GM18505 (cell line): Measurements from ENCODE around the gene PLXDC2.

Source experiments
- ATAC-seq: cut with Tn5 transposase; IDR thresholded peaks from one replicate; pipeline ENCODE4 v1.9.1; 2021; ENCODE audit not compliant: unreplicated experiment
- POLR2A ChIP-seq: IDR thresholded peaks from 4 replicates; pipeline ENCODE4 v1.6.1; 2011; ENCODE audit warnings: borderline replicate concordance; ENCODE audit not compliant: insufficient read depth, insufficient read length; ENCODE audit errors: extremely low read depth

The PLXDC2 gene

DNA sequence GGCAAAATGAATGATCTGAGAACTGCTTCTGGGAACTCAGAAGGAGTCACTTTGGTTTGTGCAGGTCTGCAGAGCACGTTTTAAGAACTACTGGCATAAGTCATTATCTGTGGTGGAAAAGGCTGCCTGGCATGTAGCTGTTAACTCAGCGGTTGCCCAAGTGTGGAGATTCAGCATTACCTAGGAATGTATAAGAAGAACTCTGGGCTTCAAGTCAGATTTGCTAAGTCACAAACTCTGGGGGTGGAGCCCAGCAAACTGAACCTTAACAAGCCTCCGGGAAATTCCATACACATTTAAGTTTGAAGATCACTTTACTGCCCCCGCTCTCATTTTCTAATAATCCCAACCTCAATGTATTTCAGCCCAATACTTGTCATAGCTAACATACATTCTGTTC lies 31.1 kb downstream of the PLXDC2 start:
- no peak for TF ChIP-seq POLR2A
- no peak for ATAC-seq

DNA sequence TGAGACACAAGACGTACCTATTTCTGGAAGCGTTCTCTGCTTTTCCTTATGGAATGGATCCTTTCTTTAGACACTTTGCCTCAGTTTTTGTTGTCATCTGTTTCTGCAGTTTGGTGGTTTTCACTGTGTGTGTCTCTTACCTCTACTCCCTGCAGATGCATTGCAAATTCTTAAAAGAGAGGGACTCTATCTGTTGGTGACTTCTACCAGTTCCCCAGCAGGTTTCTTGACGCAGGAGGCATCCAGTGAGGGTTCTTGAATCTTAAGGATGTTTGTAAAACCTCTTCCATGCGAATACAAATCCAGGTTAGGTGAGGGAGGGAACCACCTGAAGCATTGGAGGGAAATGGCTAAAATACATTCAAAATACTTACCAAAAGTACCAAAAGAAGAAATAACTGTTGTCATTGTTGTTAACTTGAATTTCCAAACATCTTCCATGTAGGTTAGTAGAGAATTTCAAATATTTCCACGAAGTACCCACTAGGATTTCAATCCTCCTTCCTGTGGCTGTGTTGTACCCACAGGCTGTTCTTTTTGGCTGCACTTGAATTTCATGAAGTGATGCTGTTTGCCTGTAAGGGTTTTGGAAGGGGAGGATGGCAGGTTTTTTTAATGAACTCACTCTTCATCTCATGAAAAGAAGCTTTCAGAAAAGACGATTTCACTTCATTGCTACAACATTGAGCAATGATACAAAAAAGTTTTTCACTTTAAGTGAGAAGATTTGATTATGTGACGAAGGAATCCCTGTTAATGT lies 32.2 kb downstream of the PLXDC2 start:
- TF ChIP-seq POLR2A, result no peak
- no peak for ATAC-seq

DNA sequence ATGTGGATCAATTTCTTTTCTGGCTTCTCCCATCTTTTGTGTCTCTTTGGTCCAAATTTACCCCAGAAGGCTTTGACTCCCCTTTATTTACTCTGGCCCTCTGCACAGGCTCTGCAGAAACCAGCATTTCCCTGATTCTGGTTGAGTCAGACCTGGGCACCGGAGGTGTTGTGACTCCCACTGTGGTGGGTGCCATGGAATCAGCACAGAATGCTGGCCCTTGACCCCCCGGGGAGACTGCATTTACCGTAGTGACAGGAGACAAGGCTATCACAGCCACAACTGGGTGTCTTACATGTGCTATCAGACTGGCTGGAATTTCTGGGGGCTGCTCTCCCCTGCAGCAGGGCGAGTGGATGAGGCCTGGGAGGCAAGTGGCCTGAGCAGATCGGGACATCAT lies 37.6 kb downstream of the PLXDC2 start:
- no peak for ATAC-seq
- TF ChIP-seq POLR2A, result no peak

DNA sequence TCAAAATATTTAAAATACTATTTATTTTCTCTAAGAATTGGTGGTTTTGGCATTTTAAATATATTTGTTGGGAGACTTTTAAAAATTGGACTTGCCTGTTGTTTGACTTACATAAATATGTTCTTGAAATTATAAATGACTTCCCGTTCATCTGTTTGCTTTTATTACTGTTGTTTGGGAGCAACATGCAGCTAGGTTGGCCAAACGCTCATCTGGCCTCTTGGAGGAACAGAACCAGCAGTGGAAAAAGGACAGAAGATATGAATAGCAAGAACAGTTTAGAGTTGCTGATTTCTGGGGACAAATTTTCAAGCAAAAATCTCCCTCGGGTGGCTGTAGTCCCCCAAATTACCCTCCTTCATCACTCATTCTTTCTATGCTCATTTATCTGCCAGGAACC lies 41.6 kb downstream of the PLXDC2 start:
- ATAC-seq, result no peak
- no peak for TF ChIP-seq POLR2A

DNA sequence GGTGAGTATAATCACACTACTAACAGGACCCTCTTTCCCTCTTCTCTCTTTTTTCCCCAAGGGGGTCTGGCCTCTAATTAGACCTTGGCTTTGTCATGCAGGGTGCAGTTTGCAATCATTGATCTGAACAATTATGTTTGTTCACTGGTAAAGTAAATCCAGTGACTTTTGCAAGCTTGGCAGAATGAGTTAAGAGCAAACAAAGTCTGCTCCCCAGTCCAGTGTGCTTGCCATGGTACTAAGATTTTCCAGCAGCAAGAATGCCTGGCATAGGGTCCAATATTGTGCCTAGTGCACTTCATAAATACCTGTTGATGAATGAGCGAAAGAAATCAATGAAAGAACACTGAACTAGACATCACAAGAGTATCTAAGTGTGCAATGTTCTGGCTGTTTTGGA lies 43.9 kb downstream of the PLXDC2 start:
- no peak for TF ChIP-seq POLR2A
- no peak for ATAC-seq

DNA sequence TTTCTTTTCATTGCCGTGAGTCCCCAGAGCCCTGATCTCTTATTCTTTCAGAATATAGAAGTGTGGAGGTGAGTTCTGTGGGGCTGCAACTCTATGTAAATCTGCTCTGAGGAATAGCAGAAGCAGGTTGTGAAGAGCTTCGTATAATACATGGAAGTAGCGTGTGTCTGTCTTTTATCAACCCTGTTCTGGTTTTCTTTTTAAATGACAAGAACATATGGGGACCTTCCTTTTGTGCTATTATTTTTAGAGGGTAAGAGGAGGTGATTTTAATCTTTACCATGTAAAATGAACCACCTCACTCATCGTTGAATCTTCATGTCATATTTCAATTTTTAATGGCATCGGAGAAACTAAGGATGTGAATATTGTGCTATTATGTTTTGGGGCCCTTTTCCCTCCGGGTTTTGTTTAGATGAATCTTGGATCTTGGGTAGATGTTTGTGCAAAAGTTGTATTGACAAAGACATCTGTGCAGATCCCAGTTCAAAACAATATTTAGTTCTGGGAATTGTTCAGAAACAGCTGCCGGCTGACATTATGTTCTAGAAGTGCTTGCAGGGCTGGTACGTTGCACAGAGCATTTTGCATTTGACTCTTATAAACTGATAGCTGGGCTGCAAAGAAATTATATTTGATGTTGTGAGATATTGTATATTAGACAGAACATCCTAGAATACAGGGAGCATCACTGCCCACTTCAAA lies 46.7 kb downstream of the PLXDC2 start:
- TF ChIP-seq POLR2A, result no peak
- ATAC-seq, result no peak

DNA sequence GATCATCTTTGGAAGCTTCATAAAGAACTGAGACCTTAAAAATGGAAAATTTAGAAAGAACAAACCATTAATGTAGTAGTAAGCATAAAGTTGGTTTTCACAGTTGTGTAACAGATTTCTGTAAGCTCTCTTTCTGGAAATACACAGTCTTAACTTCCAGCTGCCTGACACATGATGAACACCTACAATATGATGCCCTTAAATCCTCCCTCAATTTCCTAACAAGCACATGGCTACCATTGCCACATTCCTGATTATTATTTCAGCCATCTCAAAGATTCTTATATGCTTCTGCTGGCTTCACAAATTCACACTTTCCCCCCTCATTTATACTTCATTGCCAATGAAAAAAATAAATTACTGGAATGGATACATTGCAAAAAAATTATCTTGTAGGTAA lies 49.4 kb downstream of the PLXDC2 start:
- ATAC-seq, result no peak
- TF ChIP-seq POLR2A, result no peak

DNA sequence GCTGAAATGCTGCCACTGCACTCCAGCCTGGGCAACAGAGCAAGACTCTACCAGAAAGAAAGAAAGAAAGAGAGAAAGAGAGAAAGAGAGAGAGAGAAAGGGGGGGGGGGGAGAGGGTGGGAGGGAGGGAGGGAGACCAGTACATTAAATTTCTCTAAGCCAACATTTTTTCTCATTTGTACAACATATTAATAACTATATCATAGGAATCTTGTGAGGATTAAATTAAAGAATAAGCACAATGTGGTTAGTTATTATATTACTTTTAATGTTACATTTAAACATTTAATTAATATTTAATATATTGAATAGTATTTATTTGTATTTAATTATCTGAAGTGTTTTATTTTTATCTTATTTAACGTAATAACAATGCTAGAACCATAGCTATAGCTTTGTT lies 53.1 kb downstream of the PLXDC2 start:
- TF ChIP-seq POLR2A, result no peak
- no peak for ATAC-seq

DNA sequence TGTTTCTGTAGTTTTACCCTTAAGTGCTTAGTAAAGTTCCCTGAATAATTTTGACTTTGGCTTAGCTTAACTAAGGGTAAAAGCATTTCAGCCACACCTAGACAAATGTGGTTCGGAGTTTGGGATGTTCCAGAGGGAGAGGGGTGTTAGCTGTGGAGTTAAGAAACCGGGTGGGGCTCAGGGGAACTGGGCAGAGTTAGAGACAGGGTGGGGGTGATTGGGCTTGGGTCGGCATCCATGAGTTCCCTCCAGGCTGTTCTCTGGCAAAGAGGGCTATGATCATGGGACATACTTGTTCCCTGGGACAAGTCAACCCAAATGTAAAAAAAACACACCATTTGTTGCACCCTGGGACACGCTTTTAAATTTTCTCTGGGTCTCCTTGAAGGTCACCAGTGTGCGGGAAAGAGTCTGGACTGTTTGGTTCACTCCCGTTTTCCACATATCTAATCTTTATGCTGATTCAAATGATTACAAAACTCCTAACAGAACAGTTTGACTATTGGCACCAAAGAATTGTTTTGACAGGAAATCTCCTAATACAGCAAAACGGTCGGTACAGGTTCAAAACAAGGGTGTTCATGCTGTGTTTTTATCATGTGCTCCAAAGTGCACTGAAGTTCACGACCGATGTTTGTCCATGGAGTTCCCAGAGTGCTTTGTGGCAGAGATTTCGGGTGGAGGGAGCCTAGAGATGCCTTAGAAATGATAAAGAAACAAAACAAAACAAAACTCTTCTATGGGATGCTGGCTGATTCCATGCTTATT lies 56.5 kb downstream of the PLXDC2 start:
- no peak for ATAC-seq
- no peak for TF ChIP-seq POLR2A

DNA sequence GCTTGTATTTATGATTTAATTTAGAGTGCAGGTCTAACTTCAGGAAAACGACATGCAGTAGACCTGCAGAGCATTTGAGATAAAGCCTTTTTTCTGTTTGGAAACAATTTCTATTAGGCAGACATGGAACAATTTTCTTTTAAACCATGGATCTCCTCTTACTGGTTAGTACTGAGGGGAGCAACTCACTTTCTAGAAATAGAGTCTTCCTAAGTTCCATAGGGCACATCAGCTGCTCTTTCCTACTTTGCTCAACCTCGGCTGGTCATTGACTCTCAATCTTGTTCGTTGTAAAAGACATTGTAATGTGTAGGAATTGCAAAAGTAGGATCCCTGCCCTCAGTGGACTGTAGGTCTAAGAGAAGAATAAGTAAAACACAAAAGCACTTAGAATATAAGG lies 58.0 kb downstream of the PLXDC2 start:
- ATAC-seq, result no peak
- no peak for TF ChIP-seq POLR2A

DNA sequence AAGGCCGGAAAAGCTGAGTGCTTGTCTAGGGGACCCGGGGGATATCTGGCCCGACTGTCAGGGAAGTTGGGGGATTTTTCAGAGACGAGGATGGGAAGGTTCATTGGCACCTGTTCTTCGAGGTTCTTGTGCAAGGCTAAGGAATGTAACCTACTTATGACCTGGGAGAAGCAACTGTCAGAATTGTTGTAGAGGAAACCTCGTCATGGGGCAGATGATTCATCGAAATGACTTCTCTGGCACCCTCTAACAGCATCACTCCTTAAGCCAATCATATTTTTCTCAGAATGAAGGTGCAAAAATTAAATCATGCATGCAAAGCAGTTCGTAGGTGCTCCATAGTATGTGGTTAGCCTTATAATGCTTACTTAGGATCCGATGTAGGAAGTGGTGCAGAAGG lies 58.6 kb downstream of the PLXDC2 start:
- ATAC-seq, result no peak
- TF ChIP-seq POLR2A, result no peak

DNA sequence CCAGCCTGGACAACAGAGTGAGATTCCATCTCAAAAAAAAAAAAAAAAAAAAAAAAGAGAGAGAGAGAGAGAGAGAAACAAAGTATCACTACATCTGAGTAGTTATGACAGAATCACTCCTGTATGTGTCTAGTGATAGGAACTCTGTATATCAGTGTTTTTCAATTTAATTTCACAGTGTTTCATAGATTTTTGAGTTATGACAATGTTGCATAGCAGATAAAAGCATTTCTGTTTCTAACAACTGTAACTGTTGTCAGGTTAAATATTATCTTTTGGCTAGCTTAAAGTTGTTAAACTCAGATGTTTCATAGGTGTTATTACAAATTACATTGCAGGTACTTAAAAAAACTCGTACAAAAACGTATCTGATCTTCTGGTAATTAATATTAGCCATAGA lies 60.3 kb downstream of the PLXDC2 start:
- no peak for ATAC-seq
- no peak for TF ChIP-seq POLR2A

DNA sequence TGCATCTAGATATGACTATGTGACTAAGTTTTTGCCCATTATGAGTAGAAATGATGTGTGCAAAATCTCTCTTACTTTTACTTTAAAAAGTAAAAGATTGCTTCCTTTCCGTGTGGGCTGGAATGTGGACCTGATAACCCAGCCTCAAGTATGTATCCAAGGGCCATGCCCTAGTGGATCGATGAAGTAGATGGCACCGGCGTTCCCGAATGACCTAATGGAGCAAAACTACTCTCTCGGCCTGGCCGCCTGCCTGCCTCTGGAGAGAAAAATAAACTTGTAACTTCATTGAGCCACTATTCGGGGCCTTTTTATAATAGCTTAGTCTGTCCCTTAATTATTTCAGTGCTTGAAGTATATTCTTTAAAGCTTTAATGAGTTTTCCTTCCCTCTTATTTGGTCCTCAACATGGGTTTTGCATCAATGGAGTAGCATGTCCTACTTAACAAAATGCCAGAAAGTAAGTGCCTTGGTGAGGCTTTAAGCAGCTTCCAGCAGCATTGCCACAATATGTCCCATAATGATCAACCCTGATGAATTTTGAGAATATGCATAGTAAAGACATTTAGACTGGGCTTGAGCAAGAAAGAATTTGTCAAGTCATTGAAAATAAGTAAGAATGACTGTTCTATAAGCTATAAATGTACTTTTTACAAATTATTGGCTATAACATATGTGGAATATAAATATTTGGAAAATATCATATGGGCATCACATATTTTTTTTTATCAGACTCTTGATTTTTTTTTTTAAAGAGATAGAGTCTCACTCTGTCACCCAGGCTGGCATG lies 61.4 kb downstream of the PLXDC2 start:
- no peak for TF ChIP-seq POLR2A
- ATAC-seq, result no peak
